Daoy (cell line): ENCODE measurements around the gene KLHDC7B. TPM values are rescaled to one million over a fixed set of nuclear protein-coding genes. Genes with fewer than 3 reads are reported as not detected.

Experiments used
- DNase-seq: peaks from one replicate; pipeline ENCODE4 v3.0.0-alpha.2; 2015; ENCODE audit warnings: low read depth
- total RNA-seq: library from RNA; depleted of rRNA; stranded (reverse); fragments of >200 nt; shearing (Covaris generic); gene quantifications from 2 replicates; pipeline ENCODE4 v1.2.3, GENCODE V29; 2014

KLHDC7B gene
- total RNA-seq, 1 experiment from 2014 or later = 0.06 TPM

DNA sequence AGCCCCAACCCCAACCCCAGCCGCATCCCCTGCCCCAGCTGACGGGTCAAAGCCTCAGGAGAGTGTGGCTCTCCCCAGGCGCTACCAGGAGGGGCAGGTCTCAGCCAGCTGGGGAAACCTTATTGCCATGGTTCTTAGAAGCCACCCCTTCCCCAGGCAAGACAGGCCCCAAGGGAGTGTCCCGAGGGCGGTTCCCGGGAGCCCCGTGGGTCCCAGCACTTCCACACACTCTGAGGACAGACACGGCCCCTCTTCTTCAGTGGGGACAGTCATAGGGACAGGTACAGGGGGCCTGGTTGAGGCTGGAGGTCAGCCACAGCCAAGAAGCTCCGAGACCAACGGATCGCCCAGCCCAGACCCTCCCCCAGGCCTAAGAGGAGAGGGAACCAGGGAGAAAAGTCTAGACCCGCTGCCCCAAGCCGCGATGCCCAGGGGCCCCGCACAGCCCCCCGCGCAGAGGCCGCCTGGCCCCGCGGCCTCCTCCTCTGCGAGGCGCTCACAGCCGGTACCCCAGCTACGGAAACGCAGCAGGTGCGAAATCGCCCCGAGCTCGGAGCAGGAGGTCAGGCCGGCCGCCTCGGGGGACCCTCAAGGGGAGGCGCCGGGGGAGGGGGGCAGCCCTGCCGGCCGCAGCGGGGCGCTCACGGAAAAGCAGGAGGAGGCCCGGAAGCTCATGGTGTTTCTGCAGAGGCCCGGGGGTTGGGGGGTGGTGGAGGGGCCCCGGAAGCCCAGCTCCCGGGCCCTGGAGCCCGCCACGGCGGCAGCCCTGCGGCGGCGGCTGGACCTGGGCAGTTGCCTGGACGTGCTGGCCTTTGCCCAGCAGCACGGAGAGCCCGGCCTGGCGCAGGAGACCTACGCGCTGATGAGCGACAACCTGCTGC is 2.6 kb downstream of the KLHDC7B start:
- DNase-seq = no peak

DNA sequence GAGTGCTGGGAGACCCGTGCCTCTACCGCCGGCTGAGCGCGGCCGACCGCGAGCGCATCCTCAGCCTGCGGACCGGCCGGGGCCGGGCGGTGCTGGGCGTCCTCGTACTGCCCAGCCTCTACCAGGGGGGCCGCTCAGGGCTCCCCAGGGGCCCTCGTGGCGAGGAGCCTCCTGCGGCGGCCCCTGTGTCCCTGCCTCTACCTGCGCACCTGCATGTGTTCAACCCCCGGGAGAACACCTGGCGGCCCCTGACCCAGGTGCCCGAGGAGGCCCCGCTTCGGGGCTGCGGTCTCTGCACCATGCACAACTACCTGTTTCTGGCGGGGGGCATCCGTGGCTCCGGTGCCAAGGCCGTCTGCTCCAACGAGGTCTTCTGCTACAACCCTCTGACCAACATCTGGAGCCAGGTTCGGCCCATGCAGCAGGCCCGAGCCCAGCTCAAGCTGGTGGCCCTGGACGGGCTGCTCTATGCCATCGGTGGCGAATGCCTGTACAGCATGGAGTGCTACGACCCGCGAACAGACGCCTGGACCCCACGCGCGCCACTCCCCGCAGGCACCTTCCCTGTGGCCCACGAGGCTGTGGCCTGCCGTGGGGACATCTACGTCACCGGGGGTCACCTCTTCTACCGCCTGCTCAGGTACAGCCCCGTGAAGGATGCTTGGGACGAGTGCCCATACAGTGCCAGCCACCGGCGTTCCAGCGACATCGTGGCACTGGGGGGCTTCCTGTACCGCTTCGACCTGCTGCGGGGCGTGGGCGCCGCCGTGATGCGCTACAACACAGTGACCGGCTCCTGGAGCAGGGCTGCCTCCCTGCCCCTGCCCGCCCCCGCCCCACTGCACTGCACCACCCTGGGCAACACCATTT is 3.5 kb downstream of the KLHDC7B start:
- DNase-seq = no peak

DNA sequence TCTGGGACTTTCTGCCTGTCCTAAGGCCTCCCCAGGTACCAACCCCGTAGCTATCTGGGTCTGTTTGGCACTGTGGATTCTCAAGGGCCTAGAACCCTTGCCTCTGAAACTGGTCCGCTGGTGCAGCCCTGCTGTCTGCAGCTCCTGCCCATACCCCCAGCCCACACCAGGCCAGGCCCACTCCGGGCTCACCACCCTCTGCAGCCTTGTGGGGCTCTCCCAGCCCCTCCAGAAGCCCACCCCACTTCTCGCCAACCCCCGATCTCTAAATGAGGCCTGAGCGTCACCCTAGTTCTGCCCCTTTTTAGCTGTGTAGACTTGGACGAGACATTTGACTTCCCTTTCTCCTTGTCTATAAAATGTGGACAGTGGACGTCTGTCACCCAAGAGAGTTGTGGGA is 4.7 kb downstream of the KLHDC7B start:
- no peak for DNase-seq

DNA sequence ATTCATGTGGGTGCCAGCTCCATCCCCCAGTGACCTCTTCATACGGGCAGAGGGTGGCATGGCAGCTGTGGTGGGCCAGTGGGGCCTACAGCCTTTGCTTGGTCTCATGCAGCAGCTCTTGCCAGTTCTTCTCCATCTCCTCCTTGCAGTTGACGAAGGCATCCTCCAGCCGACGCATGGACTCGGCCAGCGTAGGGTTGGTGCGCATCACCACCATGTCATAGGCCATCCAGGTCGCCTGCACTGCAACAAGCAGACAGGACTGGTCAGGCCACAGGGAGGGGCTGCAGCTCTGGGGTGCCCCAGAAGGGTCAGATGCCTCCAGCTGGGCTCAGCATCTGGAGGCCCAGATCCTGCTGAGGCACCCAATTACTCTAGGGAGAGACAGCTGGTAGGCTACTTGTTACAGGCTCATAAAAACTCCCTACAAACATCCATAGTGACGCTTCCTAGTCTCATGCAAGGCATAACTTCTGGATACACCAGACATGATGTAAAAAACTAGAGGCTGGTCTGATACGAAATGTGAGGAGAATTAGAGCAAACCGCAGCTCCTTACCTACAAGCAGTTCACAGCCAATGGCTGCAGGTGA is 5.6 kb downstream of the KLHDC7B start:
- DNase-seq = no peak

DNA sequence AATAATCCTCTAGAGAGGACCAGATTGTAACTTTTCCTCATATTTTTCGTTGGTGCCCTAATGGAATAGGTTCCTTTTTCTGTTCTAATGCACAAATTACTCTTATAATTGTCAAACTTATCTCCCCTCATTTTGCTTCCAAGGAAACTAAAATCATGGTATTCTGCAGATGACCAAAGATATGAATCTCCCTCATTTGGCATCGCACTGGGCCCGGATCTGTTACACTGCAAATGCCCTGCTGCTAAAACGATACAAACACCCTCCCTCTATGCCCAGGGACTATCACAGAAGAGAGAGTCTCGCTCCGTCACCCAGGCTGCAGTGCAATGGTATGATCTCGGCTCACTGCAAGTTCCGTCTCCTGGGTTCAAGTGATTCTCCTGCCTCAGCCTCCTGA is 7.6 kb downstream of the KLHDC7B start:
- no peak for DNase-seq

DNA sequence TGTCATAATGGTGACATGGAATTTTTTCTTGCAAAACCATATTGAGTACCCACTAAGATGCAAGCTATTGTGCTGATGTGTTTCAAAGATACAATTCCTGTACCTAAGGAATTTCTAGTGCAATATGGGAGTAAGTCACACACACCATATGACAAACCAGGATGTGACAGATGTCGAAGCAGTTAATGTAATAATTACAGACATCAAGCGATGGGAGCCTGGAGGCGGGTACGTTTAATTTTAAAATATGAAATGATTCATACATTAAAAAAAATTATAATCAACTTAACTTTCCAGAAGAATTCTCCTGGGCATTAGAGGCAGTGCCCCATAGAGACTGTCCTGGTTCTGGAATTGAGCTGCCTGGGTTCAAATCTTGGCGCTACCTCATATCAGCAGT is 11.0 kb downstream of the KLHDC7B start:
- no peak for DNase-seq

DNA sequence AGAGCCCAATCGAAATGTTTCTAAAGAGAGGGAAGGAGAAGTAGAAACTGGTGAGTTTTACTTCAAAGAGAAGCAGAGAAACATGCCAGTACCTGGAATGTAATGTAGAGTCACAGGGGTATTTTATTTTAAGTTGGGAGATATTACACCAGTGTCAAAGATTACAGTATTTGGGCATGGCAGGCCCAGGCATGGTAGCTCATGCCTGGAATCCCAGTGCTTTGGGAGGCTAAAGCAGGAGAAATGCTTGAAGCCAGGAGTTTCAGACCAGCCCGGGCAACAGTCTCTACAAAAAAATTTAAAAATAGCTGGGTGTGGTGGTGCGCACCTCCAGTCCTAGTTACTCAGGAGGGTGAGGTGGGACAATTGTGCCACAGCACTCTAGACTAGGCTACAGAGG is 14.3 kb downstream of the KLHDC7B start:
- no peak for DNase-seq

DNA sequence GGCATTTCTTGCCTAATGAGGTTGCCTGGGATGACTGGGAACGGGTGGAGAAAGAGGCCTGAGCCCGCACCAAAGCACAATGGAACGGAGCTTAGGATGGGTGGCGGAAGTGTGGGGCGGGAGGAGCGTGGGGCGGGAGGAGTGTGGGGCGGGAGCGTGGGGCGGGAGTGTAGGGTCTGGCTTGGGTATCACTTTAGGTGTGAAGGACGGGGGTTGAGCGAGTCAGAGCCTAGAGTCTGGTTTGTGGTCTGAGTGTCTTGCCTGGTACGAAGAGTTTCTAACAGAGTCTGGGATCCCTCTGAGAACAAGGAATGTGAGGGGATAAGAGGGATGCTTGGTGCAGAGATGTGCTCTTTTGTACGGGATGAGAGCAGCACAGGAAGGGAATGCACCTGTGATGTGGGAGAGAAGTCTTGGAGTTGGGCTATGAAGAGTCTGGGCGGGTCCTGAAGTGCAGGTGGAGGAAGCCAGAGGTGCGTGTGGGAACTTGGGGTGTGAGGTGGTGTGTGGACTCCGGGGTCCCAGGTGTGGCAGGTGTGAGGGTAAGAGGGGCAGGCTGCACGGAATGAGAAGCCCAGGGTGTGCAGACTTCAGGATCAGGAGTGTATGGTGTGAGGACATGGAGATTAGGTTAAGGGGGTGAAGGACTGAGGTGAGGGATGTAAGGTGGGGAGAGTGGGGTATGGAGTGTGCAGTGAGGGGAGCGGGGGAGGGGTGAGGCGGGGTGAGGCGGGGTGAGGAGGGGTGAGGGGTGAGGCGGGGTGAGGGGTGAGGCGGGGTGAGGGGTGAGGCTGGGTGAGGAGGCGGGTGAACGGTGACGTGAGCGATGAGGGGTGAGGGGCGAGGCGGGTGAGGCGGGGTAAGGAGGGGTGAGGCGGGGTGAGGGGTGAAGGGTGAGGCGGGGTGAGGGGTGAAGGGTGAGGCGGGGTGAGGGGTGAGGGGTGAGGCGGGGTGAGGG is 16.0 kb downstream of the KLHDC7B start:
- no peak for DNase-seq

DNA sequence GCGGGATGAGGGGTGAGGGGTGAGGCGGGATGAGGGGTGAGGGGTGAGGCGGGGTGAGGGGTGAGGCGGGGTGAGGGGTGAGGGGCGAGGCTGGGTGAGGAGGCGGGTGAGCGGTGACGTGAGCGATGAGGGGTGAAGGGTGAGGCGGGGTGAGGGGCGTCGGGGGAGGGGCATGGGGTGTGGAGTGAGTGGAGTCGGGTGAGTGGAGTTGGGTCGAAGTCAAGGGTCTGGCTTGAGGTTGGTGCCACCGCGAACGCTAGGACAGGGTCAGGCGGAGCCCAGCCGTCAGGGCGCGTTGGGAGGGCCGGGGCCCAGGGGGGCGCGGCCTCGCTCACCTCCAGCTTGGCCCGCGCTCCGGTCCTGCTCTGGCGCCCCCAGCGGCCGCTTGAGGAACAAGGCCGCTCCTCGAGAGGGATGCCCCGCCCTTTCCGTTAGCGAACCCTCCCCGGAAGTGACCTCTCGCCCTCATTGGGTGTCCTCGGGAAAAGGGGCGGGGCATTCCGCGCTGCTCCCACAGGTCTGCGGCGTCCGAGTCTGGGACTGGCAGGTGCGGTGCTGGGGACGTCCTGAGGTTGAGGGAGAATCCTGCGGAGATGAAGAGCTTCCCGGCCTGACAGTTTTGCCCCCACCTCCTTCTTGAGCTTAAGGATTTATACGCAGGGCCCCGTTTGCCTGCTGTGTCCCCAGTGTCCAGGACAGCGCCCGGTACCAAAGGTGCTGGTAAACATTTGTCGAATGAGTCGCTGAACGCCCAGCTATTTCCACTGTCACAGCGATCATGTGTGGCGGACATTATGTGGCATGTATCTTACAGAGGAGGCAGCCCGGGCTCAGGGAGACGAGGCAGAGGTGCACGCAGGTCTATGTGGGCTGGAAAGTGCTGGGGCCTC is 17.1 kb downstream of the KLHDC7B start, which contains the start of gene SYCE3:
TSS of gene SYCE3 (minus strand) at position 397 of the 890 bp plus-strand sequence. CDS start 6,514 bp downstream, outside the sequence.
- DNase-seq = peak; percentile 96

DNA sequence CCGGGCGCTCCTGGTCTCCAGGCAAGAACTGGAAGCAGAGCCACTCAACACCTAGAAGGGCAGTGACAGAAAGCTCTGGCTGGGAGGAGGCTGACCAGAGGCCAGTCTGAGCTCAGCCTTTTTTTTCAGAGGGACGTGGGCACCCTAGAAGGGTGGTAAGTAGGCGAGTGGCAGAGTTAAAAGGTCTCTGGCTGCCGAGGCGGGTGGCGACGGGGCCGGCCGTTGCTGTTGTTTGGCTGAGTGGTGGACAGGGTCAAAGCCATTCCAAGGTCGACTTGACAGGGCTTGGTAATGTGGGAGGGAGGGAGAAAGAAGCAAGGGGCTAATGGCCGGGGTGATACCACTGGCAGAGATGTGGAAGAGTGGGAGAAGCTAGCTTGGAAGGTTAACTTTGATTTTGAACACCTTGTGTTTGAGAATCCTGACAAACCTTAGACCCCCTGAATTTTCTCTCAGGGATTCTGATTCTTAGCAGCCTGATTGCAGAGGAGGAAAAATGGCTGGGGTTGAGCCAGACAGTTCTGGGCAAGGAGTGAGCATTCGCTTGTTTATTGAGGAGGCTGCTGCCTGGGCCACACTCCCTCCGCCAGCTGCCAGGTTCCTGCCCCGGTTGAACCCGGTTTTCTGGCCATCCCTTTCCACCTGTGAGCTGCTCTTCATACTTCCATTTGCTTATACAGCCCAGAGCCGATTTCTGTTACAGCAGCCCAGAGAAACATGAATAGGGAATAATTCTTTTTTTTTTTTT is 17.9 kb downstream of the KLHDC7B start:
- no peak for DNase-seq

DNA sequence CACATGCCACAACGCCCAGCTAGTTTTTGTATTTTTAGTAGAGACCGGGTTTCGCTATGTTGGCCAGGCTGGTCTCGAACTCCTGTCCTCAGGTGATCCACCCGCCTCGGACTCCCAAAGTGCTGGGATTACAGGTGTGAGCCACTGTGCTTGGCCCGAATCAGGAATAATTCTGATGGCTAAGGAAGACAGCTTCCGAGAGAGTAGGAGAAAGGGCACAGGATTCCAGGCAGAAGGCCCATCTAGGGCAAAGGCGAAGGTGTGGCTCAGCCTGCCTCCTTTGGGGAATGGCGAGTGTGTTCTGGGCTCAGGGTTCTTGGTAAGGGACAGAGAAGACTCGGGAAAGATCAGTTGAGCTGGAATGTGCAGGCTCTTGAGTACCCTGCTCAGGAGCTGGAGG is 18.6 kb downstream of the KLHDC7B start:
- no peak for DNase-seq

DNA sequence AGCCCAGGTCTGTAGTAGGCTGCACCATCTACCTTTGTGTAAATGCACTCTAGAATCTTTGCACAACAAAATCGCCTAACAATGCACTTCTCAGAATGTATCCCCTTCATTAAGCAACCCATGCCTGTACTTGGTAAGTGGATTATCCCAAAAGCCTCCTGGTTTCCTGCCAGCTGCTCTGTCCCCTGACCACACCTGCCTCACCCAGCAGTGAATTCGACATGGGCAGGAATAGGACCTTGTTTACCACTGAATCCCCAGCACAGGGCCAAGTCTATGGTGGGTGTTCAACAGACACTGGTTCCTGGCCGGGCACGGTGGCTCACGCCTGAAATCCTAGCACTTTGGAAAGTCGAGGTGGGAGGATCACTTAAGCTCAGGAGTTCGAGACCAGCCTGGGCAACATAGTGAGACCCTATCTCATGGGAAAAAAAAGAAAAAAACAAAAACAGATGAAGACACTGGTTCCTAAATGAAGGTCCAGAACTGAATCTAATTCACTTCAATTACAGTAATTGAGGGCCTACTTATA is 22.1 kb downstream of the KLHDC7B start:
- no peak for DNase-seq

DNA sequence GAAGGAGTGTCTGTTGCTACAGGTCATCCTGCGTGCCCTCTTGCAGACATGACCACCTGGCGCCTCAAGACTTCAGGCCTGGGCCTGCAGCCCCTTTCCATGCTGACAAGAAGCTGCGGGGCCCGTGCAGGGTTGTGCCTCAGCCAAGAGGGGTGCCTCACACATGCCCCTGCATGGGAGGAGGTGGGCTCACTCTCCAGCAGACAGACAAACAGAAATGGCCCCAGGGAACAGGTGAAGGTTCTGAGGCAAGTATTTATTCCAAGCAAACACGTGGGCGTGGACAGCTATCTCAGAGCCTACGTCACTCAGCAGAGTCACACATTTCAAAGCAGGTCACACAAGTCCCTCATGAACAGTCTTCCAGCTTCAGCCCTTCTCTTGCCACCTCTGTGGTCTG is 22.9 kb downstream of the KLHDC7B start:
- DNase-seq = no peak

DNA sequence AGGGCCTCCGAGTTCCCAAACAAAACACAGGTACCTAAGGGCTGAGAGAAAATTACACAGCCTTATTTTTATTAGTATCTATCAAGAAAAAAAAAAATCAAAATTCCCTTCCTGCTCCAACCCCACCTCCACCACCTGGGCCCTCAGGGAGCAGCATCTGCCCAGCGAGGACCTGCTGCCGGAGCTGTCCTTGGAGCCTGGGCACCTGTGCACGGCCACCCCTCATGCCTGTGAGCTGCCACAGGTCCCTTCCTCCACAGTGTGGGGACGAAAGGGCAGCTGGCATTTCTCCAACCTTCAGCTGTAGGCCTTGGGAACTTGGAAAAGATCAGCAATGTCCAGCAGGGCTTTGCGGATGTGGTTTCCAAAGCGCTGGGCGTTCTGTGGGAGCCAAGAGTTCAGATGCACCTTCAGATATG is 23.4 kb downstream of the KLHDC7B start:
- no peak for DNase-seq

DNA sequence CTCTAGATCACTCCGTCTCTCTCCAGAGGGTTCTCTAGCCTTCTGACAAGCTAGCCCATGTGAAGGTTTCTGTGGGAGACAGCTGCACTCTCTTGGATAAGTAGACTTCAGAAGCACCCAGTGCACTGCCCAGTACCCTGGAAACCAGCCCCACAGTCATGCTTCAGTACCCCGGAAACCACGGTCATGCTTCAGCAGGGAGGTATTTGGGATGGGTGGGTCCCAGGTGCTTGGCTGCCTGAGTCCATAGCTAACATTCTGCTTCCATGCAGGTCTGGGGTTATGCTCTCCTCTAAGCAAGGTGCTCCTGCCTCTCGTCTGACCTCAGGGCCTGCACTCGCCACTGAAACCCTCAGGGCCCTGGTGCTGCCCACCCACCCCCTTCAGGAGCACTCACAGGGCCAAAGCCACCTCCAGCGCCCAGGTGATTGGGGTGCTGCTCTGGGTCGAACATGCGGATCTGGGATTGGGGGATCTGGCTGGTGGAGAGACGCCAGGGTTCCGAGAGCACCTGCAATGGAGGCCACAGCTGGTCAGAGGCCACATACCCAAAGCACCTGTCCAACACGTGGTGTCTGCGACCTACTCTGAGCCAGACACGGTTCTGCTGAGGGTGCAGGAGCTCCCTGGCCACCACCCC is 24.3 kb downstream of the KLHDC7B start:
- no peak for DNase-seq

DNA sequence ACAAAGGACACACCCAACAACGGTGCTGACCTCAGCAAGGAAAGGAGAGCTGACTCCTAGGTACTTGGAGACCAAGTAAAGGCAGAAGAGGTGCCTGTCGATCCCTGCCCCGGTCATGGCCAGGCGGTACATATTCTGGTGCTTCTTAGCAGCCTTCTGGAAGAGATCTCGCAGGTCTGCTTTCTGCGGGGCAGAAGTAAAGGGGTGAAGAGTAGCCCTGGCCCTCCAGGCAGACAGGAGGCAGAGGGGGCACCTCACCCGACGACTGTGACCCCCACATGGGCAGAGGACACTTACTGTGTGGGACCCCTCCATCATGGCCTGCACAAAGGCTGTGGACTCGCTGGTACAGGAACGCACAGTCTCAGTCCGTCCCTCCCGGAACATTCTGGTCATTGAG is 25.2 kb downstream of the KLHDC7B start:
- DNase-seq = no peak

DNA sequence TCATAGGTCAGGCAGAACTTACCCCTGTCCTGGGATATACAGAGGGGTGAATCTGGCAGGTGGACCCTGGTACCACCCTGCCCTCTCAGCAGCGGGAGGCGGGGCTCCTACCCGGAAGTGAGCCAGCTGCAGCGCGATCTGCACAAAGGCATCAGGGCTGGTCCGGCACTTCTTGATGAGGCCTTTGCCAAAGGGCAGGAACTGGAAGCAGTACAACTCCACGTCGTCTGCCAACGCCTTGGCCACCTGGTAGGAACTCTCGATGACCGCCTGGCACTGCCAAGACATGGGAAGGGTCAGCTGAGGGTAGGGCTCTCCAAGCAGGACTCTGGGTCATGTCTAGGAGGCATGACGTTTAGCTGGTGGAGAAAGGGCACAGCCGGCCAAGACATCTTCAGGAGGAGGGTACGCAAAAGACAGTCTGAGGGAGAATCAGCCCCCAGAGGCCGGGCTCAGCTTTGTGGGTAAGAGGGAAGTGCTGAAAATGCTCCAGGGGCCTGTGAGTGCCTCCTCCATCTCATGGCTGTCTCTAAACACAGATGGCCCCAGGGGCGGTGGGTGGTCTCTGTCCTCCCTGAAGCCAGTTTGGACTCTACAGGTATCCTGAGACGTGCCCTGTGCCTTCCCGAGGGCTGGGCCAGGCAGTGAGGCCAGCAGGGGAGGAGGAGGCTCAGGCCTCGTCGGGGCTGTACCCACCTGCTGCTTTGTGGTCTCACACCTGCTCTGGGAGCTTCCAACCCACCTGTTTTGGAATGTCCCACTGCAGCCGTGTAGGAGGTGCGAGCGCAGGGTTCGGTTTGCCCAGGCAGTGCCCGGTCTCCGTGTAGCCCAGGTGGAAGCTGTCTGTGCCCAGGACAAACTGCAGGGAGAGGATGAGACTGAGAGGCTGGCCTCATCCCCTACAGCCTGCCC is 25.8 kb downstream of the KLHDC7B start:
- no peak for DNase-seq

DNA sequence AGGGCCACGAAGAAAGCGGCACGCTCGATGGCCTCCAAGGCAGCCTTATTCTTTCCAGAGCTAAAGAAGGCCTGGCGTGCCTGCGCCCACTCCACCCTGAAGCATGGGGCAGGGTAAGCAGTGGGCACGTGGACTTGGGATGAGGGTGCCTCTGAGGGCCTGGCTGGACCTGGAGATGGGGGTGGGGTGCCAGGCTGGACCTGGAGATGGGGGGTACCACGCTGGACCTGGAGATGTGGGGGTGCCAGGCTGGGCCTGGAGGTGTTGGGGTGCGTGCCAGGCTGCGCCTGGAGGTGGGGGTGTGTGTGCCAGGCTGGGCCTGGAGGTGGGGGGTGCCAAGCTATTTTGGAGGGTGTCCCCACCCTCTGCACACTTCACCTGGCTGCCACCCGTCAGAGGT is 27.3 kb downstream of the KLHDC7B start:
- no peak for DNase-seq
